WTC11 (cell line): ENCODE data around the gene MEOX2. TPM values are rescaled to one million over a fixed set of nuclear protein-coding genes. Genes with fewer than 3 reads are reported as not detected.

ENCODE experiments used
- ATAC-seq: fragments of 200-7000 bp; cut with Tn5 transposase; 2 replicates; pipeline ENCODE4 v1.10.0; 2021; ENCODE audit warnings: mild to moderate bottlenecking, moderate library complexity
- CTCF ChIA-PET: fragments of 300-600 bp; sonication (Branson Sonifier 250); formaldehyde crosslinking; loops from one replicate; lab custom pipeline; 2021; ENCODE audit warnings: antibody characterized with exemption; lab: Charles Lee
- POLR2A ChIA-PET: fragments of 350-600 bp; sonication (Branson Sonifier 250); formaldehyde crosslinking; loops from one replicate; lab custom pipeline; 2021; ENCODE audit warnings: antibody characterized with exemption; lab: Charles Lee
- DNase-seq: peaks from one replicate; pipeline ENCODE4 v3.0.0; 2021; ENCODE audit warnings: low spot score
- H3K27ac Mint-ChIP-seq: 2 replicates; pipeline ENCODE4 v1.8.0; 2021; ENCODE audit warnings: mixed read lengths
- H3K27me3 Mint-ChIP-seq: 2 replicates; pipeline ENCODE4 v1.8.0; 2021; ENCODE audit warnings: low read depth, mild to moderate bottlenecking, moderate library complexity, mixed read lengths
- H3K36me3 Mint-ChIP-seq: 2 replicates; pipeline ENCODE4 v1.8.0; 2021; ENCODE audit warnings: mixed read lengths
- H3K4me1 Mint-ChIP-seq: 2 replicates; pipeline ENCODE4 v1.8.0; 2022; ENCODE audit warnings: mixed read lengths
- H3K4me3 Mint-ChIP-seq: 2 replicates; pipeline ENCODE4 v1.8.0; 2021; ENCODE audit warnings: mild to moderate bottlenecking, moderate library complexity, mixed read lengths
- H3K9me3 Mint-ChIP-seq: 2 replicates; pipeline ENCODE4 v1.8.0; 2021; ENCODE audit warnings: mixed read lengths
- ATF1 ChIP-seq: sonication (generic); formaldehyde crosslinking; IDR thresholded peaks from 2 replicates; pipeline ENCODE4 v1.8.1; 2023; ENCODE audit warnings: mild to moderate bottlenecking, moderate library complexity, missing genetic modification reagents
- ATF6 ChIP-seq: sonication (generic); formaldehyde crosslinking; IDR thresholded peaks from 2 replicates; pipeline ENCODE4 v1.8.1; 2023; ENCODE audit warnings: mild to moderate bottlenecking, missing genetic modification reagents
- CREB1 ChIP-seq: sonication (generic); formaldehyde crosslinking; IDR thresholded peaks from 2 replicates; pipeline ENCODE4 v1.8.0; 2023; ENCODE audit warnings: mild to moderate bottlenecking, missing genetic modification reagents
- FOXJ3 ChIP-seq: sonication (generic); formaldehyde crosslinking; IDR thresholded peaks from 2 replicates; pipeline ENCODE4 v1.9.0; 2021; ENCODE audit warnings: missing genetic modification reagents, mild to moderate bottlenecking, borderline replicate concordance
- FOXK1 ChIP-seq: sonication (generic); formaldehyde crosslinking; IDR thresholded peaks from 2 replicates; pipeline ENCODE4 v1.8.0; 2022; ENCODE audit warnings: mild to moderate bottlenecking, moderate library complexity, missing genetic modification reagents
- IRF2 ChIP-seq: sonication (generic); formaldehyde crosslinking; IDR thresholded peaks from 2 replicates; pipeline ENCODE4 v1.8.0; 2022; ENCODE audit warnings: low read depth, missing genetic modification reagents, borderline replicate concordance
- MYBL2 ChIP-seq: sonication (generic); formaldehyde crosslinking; IDR thresholded peaks from 2 replicates; pipeline ENCODE4 v1.8.1; 2023; ENCODE audit warnings: mild to moderate bottlenecking, moderate library complexity, missing genetic modification reagents
- NFYB ChIP-seq: sonication (generic); formaldehyde crosslinking; conservative IDR thresholded peaks from 2 replicates; pipeline ENCODE4 v1.8.0; 2022; ENCODE audit warnings: low read depth, missing genetic modification reagents
- PRDM15 ChIP-seq: sonication (generic); formaldehyde crosslinking; IDR thresholded peaks from 2 replicates; pipeline ENCODE4 v1.8.0; 2022; ENCODE audit warnings: missing genetic modification reagents
- PRRX2 ChIP-seq: fragments of 250-450 bp; sonication (Bioruptor Pico); IDR thresholded peaks from 2 replicates; pipeline ENCODE4 v1.8.0; 2021; ENCODE audit warnings: mild to moderate bottlenecking
- RELA ChIP-seq: sonication (generic); formaldehyde crosslinking; IDR thresholded peaks from 2 replicates; pipeline ENCODE4 v1.8.1; 2022; ENCODE audit warnings: missing genetic modification reagents, mild to moderate bottlenecking, borderline replicate concordance
- SP1 ChIP-seq: sonication (generic); formaldehyde crosslinking; conservative IDR thresholded peaks from 2 replicates; pipeline ENCODE4 v1.8.1; 2022; ENCODE audit warnings: missing genetic modification reagents
- ZNF138 ChIP-seq: sonication (generic); formaldehyde crosslinking; conservative IDR thresholded peaks from 2 replicates; pipeline ENCODE4 v1.8.1; 2022; ENCODE audit warnings: mild to moderate bottlenecking, moderate library complexity, missing genetic modification reagents
- ZNF425 ChIP-seq: fragments of 250-450 bp; sonication (Bioruptor Pico); conservative IDR thresholded peaks from 2 replicates; pipeline ENCODE4 v1.9.0; 2021; ENCODE audit warnings: mild to moderate bottlenecking
- ZNF512 ChIP-seq: sonication (generic); formaldehyde crosslinking; IDR thresholded peaks from 2 replicates; pipeline ENCODE4 v1.8.1; 2022; ENCODE audit warnings: missing genetic modification reagents, borderline replicate concordance
- ZNF532 ChIP-seq: fragments of 250-450 bp; sonication (Bioruptor Pico); IDR thresholded peaks from 2 replicates; pipeline ENCODE4 v1.9.0; 2021; ENCODE audit warnings: mild to moderate bottlenecking, borderline replicate concordance
- total RNA-seq: library from RNA; stranded (reverse); gene quantifications from 3 replicates; pipeline ENCODE4 v1.2.3, GENCODE V29; 2021

MEOX2 gene
- total RNA-seq, 1 experiment from 2014 or later = 0.07 TPM

GRCh38 chr7:15715435-15715834 lies 29.0 kb upstream of the MEOX2 start:
- Mint-ChIP-seq H3K4me1 (peaks cover 3% of the 10 kb centered on the region; the same call in 1 of the 2 replicates), H3K27ac (no peak overlapping the region), H3K4me3 (no peak overlapping the region), H3K27me3 (no peaks in the 10 kb centered on the region), H3K9me3 (peaks cover 5% of the 10 kb centered on the region), H3K36me3 (no peaks in the 10 kb centered on the region)
- ChIA-PET CTCF (no interaction called here), POLR2A (no interaction called here)
- ATAC-seq (no peak), DNase-seq (no peak)
- TF ChIP-seq RELA (CRISPR knock-in tag) (no peak), ZNF532 (CRISPR knock-in tag) (no peak), SP1 (CRISPR knock-in tag) (no peak), PRRX2 (no peak), NFYB (CRISPR knock-in tag) (no peak), ZNF425 (CRISPR knock-in tag) (no peak), IRF2 (CRISPR knock-in tag) (no peak), ZNF512 (no peak), ATF1 (CRISPR knock-in tag) (no peak), MYBL2 (no peak), FOXK1 (CRISPR knock-in tag) (no peak), ATF6 (CRISPR knock-in tag) (no peak), CREB1 (CRISPR knock-in tag) (no peak), FOXJ3 (CRISPR knock-in tag) (no peak), ZNF138 (CRISPR knock-in tag) (no peak)

GRCh38 chr7:15709978-15710377 lies 23.5 kb upstream of the MEOX2 start:
- peaks cover 5% of the 10 kb centered on the region for H3K9me3 Mint-ChIP-seq
- no peaks in the 10 kb centered on the region for H3K4me1 Mint-ChIP-seq
- no peak for ATAC-seq
- no peaks in the 10 kb centered on the region for H3K36me3 Mint-ChIP-seq
- H3K27ac Mint-ChIP-seq = no peak overlapping the region
- POLR2A ChIA-PET = no interaction called here
- DNase-seq = no peak
- H3K4me3 Mint-ChIP-seq = no peak overlapping the region
- H3K27me3 Mint-ChIP-seq = no peaks in the 10 kb centered on the region
- CTCF ChIA-PET = interaction anchor here (1.8 kb wide), 1 partner anchor 11 kb away, joined by 7 read pairs; no protein-coding TSS in a partner anchor
- TF ChIP-seq ZNF425 (CRISPR knock-in tag) (no peak), PRDM15 (CRISPR knock-in tag) (no peak)
